Measurements from ENCODE around the gene KPNB1.

GRCh38 chr17:47733674-47734410 lies 84.1 kb downstream of the KPNB1 start:
- TF ChIP-seq CTCF (optimal IDR thresholded peaks at IDR 0.05 in 1 of 3, IDR thresholded peaks at IDR 0.05 in 1 of 3, conservative IDR thresholded peaks at IDR 0.05 in 1 of 3; ENCODE audit: extremely low read depth in 1 of 3, insufficient read depth in 2 of 3, low read length in 3 of 3) (no peak), EZH2 (IDR thresholded peaks at IDR 0.05; ENCODE audit: low read length) (peak; percentile 96)

All from keratinocyte (primary cell).